GM12892 (cell line): ENCODE data around the gene HSP90B1. TPM values are rescaled to one million over a fixed set of nuclear protein-coding genes. Genes with fewer than 3 reads are reported as not detected.

Experiments
- DNase-seq: peaks from one replicate; pipeline ENCODE4 v3.0.0; 2011; ENCODE audit not compliant: insufficient read length
- FAIRE-seq: peaks from 2 replicates; lab custom pipeline; 2011; peaks lifted over from hg19 to GRCh38; lab: Jason Lieb, UNC
- POLR2A ChIP-seq: IDR thresholded peaks from 2 replicates; pipeline ENCODE4 v1.6.1; 2011; ENCODE audit warnings: low read depth, low read length, control low read depth
- POLR2AphosphoS5 ChIP-seq: IDR thresholded peaks from 2 replicates; pipeline ENCODE4 v1.6.1; 2011; ENCODE audit warnings: low read depth, low read length, control low read depth
- TAF1 ChIP-seq: IDR thresholded peaks from 2 replicates; pipeline ENCODE4 v1.6.1; 2011; ENCODE audit warnings: low read depth, mild to moderate bottlenecking, control low read depth, low read length, borderline replicate concordance
- polyA plus RNA-seq: library from polyadenylated mRNA; unstranded; fragments of >200 nt; gene quantifications from one replicate; pipeline ENCODE4 v1.2.1, GENCODE V29; 2012; ENCODE audit warnings: missing spikeins, inconsistent platforms; ENCODE audit not compliant: missing spikeins

Gene HSP90B1
- polyA plus RNA-seq = 382 TPM

- DNase-seq = peak; percentile 95
- TF ChIP-seq POLR2A = peak; percentile 98
- TF ChIP-seq POLR2AphosphoS5 = peak; percentile 98
- TF ChIP-seq TAF1 = peak; percentile 91
- peak; percentile 99 for FAIRE-seq
Measured at GRCh38 chr12:103930034-103930786, at the start of gene HSP90B1. TSS of gene HSP90B1 (plus strand) at chr12:103930410. CDS start at chr12:103930516, 106 bp downstream.

- no peak for FAIRE-seq
- TF ChIP-seq POLR2AphosphoS5 (no peak), POLR2A (no peak), TAF1 (no peak)
- DNase-seq = no peak
Measured at GRCh38 chr12:103881261-103881660, 48.9 kb upstream of the HSP90B1 start.

- TF ChIP-seq TAF1 (no peak), POLR2A (no peak), POLR2AphosphoS5 (no peak)
- FAIRE-seq = peak; percentile 88
- DNase-seq = no peak
Measured at GRCh38 chr12:103882861-103883596, 47.2 kb upstream of the HSP90B1 start.

GRCh38 chr12:103883908-103884307 is 46.3 kb upstream of the HSP90B1 start:
- TF ChIP-seq POLR2A (no peak), TAF1 (no peak), POLR2AphosphoS5 (no peak)
- DNase-seq = no peak
- no peak for FAIRE-seq

- peak; percentile 74 for FAIRE-seq
- DNase-seq = peak; percentile 25
- TF ChIP-seq POLR2AphosphoS5 (no peak), TAF1 (no peak), POLR2A (no peak)
Measured at GRCh38 chr12:103884316-103884715, 45.9 kb upstream of the HSP90B1 start.

GRCh38 chr12:103886195-103886797 is 43.9 kb upstream of the HSP90B1 start:
- TF ChIP-seq POLR2A = no peak
- no peak for TF ChIP-seq TAF1
- no peak for TF ChIP-seq POLR2AphosphoS5
- FAIRE-seq (no peak), DNase-seq (no peak)

GRCh38 chr12:103887738-103888137 is 42.5 kb upstream of the HSP90B1 start:
- TF ChIP-seq TAF1 (no peak), POLR2AphosphoS5 (no peak), POLR2A (no peak)
- DNase-seq (no peak), FAIRE-seq (no peak)

GRCh38 chr12:103897316-103897715 is 32.9 kb upstream of the HSP90B1 start:
- DNase-seq (no peak), FAIRE-seq (no peak)
- TF ChIP-seq POLR2AphosphoS5 = no peak
- TF ChIP-seq TAF1 = no peak
- no peak for TF ChIP-seq POLR2A

- FAIRE-seq = no peak
- TF ChIP-seq POLR2AphosphoS5 (no peak), TAF1 (no peak), POLR2A (no peak)
- no peak for DNase-seq
Measured at GRCh38 chr12:103901518-103902173, 28.6 kb upstream of the HSP90B1 start.

GRCh38 chr12:103903993-103904392 is 26.2 kb upstream of the HSP90B1 start:
- DNase-seq = no peak
- TF ChIP-seq POLR2A = no peak
- TF ChIP-seq TAF1 = no peak
- TF ChIP-seq POLR2AphosphoS5 = no peak
- FAIRE-seq = no peak

GRCh38 chr12:103905730-103906349 is 24.4 kb upstream of the HSP90B1 start:
- FAIRE-seq (peak; percentile 58), DNase-seq (no peak)

More at GRCh38 chr12:103905730-103906349, 24.4 kb upstream of the HSP90B1 start:
- no peak for TF ChIP-seq POLR2A
